ENCODE data around the gene TOX3. TPM values are rescaled to one million over a fixed set of nuclear protein-coding genes. Genes with fewer than 3 reads are reported as not detected.

Gene TOX3
- total RNA-seq, 1 donor from 2014 or later, result not detected

DNA sequence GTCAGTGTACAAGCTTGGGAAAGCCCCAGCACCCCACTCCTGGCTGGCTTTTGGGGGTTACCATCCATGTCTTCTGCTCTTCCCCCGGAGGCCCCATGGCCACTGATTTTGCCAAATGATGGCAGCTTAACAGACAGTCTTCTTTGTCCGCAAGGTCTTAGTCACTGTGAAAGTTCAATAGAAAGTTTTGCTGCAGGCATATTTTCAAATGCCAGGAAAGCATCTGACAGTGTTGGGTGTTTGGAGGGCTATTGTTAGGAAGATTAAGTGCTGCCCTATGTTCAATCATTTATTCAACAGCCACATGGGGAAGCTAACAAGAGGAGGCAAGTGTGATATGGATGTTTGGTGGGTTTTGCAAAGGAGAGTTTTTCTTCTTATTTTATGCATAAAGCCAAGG is 122.4 kb downstream of the TOX3 start:
- Mint-ChIP-seq H3K36me3 (ENCODE audit: low read depth) (no peaks in the 10 kb centered on the region), H3K4me1 (no peaks in the 10 kb centered on the region), H3K4me3 (no peak overlapping the region), H3K9me3 (no peaks in the 10 kb centered on the region), H3K27ac (no peak overlapping the region), H3K27me3 (no peaks in the 10 kb centered on the region)
- CTCF ChIA-PET, result no interaction called here
- ATAC-seq (ENCODE audit: low read depth), result no peak
- POLR2A ChIA-PET, result no interaction called here
- no peak for DNase-seq
- TF ChIP-seq, protein P1, sequence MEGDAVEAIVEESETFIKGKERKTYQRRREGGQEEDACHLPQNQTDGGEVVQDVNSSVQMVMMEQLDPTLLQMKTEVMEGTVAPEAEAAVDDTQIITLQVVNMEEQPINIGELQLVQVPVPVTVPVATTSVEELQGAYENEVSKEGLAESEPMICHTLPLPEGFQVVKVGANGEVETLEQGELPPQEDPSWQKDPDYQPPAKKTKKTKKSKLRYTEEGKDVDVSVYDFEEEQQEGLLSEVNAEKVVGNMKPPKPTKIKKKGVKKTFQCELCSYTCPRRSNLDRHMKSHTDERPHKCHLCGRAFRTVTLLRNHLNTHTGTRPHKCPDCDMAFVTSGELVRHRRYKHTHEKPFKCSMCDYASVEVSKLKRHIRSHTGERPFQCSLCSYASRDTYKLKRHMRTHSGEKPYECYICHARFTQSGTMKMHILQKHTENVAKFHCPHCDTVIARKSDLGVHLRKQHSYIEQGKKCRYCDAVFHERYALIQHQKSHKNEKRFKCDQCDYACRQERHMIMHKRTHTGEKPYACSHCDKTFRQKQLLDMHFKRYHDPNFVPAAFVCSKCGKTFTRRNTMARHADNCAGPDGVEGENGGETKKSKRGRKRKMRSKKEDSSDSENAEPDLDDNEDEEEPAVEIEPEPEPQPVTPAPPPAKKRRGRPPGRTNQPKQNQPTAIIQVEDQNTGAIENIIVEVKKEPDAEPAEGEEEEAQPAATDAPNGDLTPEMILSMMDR (IDR thresholded peaks at IDR 0.05), result no peak
- intact Hi-C loops (cut with micrococcal nuclease), result no loop called here

DNA sequence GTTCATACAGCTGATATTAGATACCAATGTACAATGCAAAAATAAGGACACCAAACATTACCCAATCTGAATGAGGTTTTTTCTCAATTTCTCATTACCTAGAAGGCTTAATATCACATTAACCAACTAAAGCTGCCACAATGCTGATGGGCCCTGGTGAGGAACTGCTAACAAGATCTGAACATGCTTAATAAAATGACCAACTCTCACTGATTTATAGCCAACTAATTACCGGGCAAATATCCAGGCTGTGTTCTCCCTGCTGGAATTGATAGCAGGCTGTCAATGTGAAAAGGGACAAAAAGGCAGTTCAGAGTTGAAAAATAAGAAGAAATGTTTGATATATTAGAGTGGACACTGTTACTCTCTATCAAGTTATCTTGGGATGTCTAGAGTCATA is 124.6 kb downstream of the TOX3 start:
- ChIA-PET CTCF (no interaction called here), POLR2A (no interaction called here)
- H3K4me3 Mint-ChIP-seq, result no peak overlapping the region
- H3K27ac Mint-ChIP-seq, result no peak overlapping the region
- ATAC-seq (ENCODE audit: low read depth), result no peak
- intact Hi-C loops (cut with micrococcal nuclease), result no loop called here
- peaks cover 6% of the 10 kb centered on the region for H3K9me3 Mint-ChIP-seq
- H3K36me3 Mint-ChIP-seq (ENCODE audit: low read depth), result no peaks in the 10 kb centered on the region
- TF ChIP-seq, protein P1 (IDR thresholded peaks at IDR 0.05), result no peak
- no peak for DNase-seq
- H3K4me1 Mint-ChIP-seq, result no peaks in the 10 kb centered on the region
- no peaks in the 10 kb centered on the region for H3K27me3 Mint-ChIP-seq

DNA sequence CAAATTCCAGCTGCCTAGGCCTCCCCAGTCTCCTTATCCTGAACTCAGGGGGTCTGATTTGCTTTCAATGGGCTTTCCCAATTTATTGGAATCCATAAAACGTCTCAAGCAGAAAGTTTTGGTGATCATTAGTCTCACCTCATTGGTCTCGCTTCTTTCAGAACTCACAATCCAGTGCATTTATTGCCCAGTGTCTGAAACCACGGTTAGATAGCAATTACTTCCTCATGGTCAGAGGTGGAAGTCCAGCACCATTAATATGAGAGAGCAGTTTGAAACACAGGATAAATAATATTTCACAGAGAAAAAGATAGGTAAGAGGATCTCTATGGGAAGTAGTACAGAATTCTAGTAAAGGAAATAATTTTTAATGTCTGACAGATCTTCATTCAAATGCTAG is 128.7 kb downstream of the TOX3 start:
- DNase-seq (no peak), ATAC-seq (ENCODE audit: low read depth) (no peak)
- TF ChIP-seq, protein P1 (IDR thresholded peaks at IDR 0.05), result no peak
- ChIA-PET POLR2A (no interaction called here), CTCF (no interaction called here)
- intact Hi-C loops (cut with micrococcal nuclease), result no loop called here
- H3K27ac Mint-ChIP-seq, result no peak overlapping the region
- no peaks in the 10 kb centered on the region for H3K27me3 Mint-ChIP-seq
- no peaks in the 10 kb centered on the region for H3K36me3 Mint-ChIP-seq (ENCODE audit: low read depth)
- no peaks in the 10 kb centered on the region for H3K4me1 Mint-ChIP-seq
- no peak overlapping the region for H3K4me3 Mint-ChIP-seq
- H3K9me3 Mint-ChIP-seq, result peaks cover 9% of the 10 kb centered on the region

DNA sequence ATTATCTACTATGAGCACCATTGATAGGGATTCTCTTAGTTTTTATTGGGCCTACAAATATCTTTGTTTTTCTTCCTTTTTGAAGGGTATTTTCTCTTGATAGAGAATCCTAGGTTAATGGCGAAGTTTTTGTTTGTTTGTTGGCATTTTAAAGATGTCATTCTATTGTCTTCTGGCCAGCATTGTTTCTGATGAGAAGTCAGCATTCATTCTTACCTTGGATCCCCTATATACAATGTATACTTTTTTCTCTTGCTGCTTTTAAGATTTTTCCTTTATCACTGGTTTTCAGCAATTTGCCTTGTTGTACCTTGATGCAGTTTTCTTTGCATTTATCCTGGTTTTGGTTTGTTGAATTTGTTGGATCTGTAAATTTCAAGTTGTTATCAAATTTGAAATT is 130.1 kb downstream of the TOX3 start:
- intact Hi-C loops (cut with micrococcal nuclease), result no loop called here
- ATAC-seq (ENCODE audit: low read depth), result no peak
- TF ChIP-seq, protein P1 (IDR thresholded peaks at IDR 0.05), result no peak
- DNase-seq, result no peak
- no peak overlapping the region for H3K27ac Mint-ChIP-seq
- no peak overlapping the region for H3K4me3 Mint-ChIP-seq
- no peaks in the 10 kb centered on the region for H3K4me1 Mint-ChIP-seq
- no peaks in the 10 kb centered on the region for H3K36me3 Mint-ChIP-seq (ENCODE audit: low read depth)
- peaks cover 9% of the 10 kb centered on the region for H3K9me3 Mint-ChIP-seq
- CTCF ChIA-PET, result no interaction called here
- POLR2A ChIA-PET, result no interaction called here
- H3K27me3 Mint-ChIP-seq, result no peaks in the 10 kb centered on the region

DNA sequence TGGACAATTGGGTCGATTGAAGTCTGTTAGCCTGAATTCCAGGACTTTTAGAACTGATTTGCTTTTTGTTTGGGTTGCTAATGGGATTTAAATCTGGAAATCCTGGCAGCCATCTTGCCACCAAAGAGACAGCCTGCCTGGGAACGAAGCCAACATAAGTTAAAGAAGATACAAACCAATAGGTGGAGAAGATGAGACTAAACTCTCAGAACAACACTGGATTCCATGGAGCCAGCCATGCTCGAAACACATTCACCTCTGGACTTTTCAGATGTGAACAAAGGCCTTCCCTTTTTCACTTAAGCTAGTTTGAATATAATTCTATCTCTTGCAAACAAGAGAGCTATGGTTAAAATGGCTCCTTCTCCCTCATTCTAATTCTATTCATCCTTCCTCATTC is 135.9 kb downstream of the TOX3 start:
- H3K27ac Mint-ChIP-seq, result no peak overlapping the region
- H3K9me3 Mint-ChIP-seq, result no peaks in the 10 kb centered on the region
- intact Hi-C loops (cut with micrococcal nuclease), result no loop called here
- CTCF ChIA-PET, result no interaction called here
- TF ChIP-seq, protein P1 (IDR thresholded peaks at IDR 0.05), result no peak
- H3K36me3 Mint-ChIP-seq (ENCODE audit: low read depth), result no peaks in the 10 kb centered on the region
- H3K4me1 Mint-ChIP-seq, result no peaks in the 10 kb centered on the region
- no peak for ATAC-seq (ENCODE audit: low read depth)
- POLR2A ChIA-PET, result no interaction called here
- H3K4me3 Mint-ChIP-seq, result no peak overlapping the region
- no peaks in the 10 kb centered on the region for H3K27me3 Mint-ChIP-seq
- DNase-seq, result no peak
